ENCODE data around the gene KLHL17.
"Not testable (repeated sequence)": the region's sequence is repeated elsewhere in the genome, so short reads cannot be mapped to it uniquely, and the experiment has no call there.

The KLHL17 gene

DNA sequence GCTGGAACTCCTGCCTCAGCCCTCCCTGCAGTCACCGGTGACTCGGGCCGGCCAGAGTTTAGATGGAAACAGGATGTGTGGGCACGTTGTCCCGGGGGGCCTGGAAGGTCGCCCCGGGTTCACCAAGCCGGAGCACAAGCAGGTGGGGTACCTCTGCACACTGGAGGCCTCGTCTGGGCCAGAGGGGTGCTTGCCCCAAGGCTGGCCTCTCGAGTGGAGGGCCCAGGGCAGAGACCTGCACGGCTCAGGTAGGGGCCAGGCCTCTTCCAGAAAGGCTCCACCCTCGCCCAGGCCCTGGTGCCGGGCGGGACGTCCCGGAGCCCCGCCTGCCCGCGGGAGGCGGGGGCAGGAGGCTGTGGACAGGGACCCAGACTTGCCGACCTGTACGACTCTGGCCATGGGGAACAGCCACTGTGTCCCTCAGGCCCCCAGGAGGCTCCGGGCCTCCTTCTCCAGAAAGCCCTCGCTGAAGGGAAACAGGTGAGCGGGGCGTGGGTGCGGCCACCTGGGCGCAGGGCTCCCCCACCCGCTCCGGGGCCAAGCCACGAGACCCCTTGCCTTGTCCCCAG, 5.8 kb downstream of the KLHL17 start, which contains the start of gene PLEKHN1:
PLEKHN1 (plus strand) TSS at position 348 of the 569 bp plus-strand sequence; CDS start at position 398, 50 bp downstream.
- in situ Hi-C loops (cut with MboI; ENCODE audit: low sequenced_read_pairs) = no loop called here

DNA sequence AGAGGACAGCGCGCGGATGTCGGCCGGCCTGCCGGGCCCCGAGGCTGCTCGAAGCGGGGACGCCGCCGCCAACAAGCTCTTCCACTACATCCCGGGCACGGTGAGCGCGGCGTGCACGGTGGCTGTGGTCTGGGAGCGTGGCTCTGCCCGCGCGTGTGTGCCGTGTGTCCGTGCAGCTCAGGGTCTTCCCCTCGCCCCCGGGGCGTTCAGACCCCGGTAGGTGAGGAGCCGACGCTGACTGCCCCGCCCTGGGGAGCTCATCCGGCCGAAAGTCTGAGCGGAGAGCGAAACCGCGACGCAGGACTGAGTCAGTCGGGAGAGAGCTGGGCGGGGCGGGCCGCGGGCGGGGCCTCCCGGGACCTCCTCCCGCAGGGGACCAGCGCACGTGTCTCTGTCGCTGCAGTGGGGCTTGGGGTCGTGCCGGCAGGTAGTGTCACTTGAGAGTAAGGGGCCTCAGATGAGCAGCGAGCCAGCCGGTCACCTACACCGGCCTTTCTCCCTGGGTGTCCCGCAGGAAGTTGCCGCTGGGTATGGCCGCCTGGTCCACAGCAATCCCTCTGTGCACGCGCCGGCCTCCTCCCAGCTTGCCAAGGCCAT, 6.4 kb downstream of the KLHL17 start:
- in situ Hi-C loops (cut with MboI; ENCODE audit: low sequenced_read_pairs) = no loop called here

DNA sequence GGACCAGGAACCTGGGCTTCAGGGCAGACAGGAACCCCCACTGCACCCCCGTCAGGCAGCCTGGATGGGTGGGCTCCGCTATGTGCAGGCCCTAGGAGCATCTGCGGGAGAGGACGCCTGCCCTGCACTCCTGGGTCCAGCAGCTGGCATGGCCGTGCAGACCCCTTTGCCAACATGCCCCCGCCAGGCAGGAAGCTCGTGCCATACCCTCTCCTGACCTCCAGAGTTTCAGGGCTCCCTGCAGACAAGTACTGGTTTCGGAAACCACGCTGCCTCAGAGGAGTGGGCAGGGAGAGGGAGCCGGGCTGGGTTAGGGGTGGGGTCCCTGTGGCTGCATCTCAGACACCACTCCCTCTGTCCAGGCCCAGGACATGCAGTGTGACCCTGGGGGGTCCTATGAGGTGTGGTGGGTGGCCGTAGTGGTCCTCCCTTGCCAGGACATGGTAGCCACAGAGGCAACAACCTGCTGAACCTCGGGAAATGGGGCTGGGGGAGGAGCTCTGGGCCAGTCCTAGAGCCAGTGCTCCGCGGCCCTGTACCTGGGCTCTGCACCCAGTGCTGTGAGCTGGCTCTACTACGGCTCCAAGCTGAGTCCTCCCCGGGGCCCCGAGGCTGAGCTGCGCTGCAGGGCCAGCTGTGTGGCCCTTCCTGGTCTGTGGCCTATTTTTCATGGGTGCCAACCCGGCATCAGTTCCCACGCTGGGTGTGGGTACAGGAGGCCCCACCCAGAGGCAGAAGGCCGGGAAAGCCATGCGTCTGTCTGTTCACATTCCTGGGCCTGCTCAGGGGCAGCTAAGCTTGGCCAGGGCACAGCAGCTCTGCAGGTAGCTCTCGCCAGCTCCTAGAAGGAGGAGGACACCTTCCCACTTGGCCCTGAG, 7.3 kb downstream of the KLHL17 start:
- in situ Hi-C loops (cut with MboI; ENCODE audit: low sequenced_read_pairs) = no loop called here

DNA sequence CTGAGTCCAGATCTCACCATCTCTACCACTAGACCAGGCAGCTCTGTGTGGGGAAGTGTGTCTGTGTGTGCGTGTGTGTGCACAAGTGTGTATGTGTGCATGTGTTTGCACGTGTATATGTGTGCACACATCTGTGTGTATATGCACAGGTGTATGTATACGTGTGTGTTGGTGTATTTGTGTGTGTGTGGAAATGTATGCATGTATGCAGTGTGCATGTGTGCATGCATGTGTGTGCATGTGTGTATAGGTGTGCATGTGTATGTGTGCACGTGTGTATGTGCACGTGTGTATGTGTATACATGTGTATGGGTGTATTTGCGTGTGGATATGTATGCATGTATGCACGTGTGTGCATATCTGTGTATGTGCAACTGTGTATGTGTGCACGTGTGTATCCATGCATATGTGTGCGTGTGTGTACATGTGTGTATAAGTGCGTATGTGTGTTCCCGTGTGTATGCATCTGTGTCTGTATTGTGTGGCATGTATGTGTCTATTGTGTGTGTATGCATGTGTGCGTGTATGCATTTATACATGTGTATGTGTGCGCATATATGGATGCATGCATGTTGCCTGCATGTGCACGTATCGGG, 9.0 kb downstream of the KLHL17 start:
- in situ Hi-C loops (cut with MboI; ENCODE audit: low sequenced_read_pairs) = no loop called here

DNA sequence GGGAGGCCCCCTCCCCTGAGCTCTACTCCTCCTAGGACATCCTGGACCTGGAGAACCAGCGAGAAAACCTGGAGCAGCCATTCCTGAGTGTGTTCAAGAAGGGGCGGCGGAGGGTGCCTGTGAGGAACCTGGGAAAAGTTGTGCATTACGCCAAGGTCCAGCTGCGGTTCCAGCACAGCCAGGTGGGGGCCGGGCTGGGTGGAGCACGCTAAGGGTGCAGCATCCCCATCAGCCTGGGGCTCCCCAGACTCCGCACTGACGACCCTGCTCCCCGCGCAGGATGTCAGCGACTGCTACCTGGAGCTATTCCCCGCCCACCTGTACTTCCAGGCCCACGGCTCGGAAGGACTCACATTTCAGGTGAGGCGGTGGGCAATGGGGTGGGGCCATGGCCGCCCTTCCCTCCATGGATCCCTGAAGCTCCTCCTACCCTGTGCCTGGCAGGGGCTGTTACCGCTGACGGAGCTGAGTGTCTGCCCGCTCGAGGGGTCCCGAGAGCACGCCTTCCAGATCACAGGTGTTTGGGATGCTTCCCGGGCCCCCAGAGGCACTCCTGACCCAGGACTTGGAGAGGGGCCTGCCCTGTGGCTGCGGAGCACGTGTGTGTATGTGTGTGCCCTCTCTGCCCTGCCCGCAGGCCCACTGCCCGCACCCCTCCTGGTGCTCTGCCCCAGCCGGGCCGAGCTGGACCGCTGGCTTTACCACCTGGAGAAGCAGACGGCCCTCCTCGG, 10.0 kb downstream of the KLHL17 start:
- in situ Hi-C loops (cut with MboI; ENCODE audit: low sequenced_read_pairs) = no loop called here

DNA sequence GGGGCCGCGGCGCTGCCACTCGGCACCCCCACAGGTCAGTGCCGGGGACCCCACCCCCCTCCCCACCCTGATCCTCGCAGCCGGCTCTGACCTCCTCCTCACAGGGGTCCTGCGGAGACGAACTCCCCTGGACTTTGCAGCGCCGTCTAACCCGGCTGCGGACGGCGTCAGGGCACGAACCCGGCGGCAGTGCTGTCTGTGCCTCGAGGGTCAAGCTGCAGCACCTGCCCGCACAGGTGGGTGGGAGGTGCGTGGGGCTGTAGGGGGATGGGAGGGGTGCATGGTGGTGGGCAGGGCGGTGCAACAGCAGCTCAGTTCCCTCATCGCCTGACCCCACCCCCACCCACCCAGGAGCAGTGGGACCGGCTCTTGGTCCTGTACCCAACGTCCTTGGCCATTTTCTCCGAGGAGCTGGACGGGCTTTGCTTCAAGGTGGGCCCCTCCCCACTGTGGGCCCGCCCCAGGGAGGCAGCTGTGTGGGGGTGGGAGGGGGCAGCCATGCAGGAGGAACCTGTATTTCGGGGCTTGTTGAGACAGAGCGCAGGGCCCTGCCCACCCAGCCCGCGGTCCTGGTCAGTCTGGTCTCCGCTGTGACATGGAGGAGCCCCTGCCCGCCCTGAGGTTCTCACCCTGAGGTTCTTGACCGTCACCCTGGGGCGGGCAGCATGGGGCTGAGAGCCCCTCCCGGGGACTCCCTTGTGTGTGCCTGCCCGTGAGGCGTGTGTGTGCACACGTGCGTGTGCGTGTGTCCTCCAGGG, 10.8 kb downstream of the KLHL17 start:
- in situ Hi-C loops (cut with MboI; ENCODE audit: low sequenced_read_pairs) = no loop called here

GRCh38 chr1:971751-972506, 11.5 kb downstream of the KLHL17 start:
- in situ Hi-C loops (cut with MboI; ENCODE audit: low sequenced_read_pairs) = no loop called here

DNA sequence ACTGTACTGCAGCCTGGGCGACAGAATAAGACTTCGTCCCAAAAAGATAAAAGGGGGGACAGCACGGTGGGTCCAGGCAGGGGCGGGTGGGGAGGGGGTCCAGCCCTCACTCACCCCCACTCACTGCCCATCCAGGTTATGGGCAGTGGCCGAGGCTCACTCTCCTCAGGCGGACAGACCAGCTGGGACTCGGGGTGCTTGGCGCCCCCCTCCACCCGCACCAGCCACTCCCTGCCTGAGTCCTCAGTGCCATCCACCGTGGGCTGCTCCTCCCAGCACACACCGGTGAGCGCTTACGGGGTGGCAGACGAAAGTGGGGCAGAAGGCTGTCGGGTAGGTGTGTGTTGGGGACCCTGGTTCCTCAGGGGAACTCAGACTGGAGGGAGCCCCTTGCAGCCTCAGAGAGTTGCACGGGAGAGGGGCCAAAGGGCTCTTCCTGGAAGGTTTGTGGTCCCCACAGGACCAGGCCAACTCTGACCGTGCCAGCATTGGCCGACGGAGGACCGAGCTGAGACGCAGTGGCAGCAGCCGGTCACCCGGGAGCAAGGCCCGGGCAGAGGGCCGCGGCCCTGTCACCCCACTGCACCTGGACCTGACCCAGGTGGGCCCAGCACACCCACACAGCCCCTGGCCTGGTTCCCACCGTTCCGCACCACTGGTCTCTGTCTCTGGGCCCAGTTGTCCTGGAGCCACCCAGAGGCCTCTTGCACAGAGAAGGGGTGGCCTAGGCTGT, 12.5 kb downstream of the KLHL17 start:
- in situ Hi-C loops (cut with MboI; ENCODE audit: low sequenced_read_pairs) = no loop called here

- in situ Hi-C loops (cut with MboI; ENCODE audit: low sequenced_read_pairs) = no loop called here
Observed at GRCh38 chr1:973459-974292, 13.3 kb downstream of the KLHL17 start.

DNA sequence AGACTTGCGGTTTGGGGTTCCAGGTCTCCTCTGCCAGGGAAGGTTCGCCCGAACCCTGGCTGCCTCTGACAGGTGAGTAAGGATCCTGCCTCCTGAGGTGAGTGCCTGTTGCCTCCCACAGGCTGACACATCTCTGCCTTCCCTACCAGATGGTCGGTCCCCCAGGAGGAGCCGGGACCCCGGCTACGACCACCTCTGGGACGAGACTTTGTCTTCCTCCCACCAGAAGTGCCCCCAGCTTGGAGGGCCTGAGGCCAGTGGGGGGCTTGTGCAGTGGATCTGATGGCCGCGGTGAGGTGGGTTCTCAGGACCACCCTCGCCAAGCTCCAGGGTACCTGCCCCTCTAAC, 13.9 kb downstream of the KLHL17 start:
- in situ Hi-C loops (cut with MboI; ENCODE audit: low sequenced_read_pairs) = no loop called here

- in situ Hi-C loops (cut with MboI; ENCODE audit: low sequenced_read_pairs) = no loop called here
Observed at GRCh38 chr1:974687-975328, 14.4 kb downstream of the KLHL17 start.

DNA sequence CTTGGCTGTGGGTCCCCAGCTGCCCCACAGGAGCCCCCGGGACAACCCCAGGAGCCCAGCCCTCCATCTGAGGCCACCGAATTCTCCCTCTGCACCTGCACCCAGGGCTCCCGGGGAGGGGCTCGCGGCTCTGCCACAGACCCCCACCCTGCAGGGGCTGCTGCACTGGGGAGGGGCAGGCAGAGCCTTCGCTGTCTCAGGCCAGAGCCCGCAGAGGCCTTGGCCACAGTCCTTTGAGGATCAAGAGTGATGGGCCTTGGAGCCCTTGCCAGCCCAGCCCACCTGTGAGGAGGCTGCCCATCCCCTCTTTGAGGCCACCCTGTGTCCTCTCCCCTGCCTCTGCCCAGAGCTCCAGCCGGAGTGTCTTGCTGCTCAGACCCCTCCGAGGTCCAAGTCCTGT, 15.0 kb downstream of the KLHL17 start:
- in situ Hi-C loops (cut with MboI; ENCODE audit: low sequenced_read_pairs) = no loop called here

- in situ Hi-C loops (cut with MboI; ENCODE audit: low sequenced_read_pairs) = no loop called here
Observed at GRCh38 chr1:975896-976683, 15.7 kb downstream of the KLHL17 start.

DNA sequence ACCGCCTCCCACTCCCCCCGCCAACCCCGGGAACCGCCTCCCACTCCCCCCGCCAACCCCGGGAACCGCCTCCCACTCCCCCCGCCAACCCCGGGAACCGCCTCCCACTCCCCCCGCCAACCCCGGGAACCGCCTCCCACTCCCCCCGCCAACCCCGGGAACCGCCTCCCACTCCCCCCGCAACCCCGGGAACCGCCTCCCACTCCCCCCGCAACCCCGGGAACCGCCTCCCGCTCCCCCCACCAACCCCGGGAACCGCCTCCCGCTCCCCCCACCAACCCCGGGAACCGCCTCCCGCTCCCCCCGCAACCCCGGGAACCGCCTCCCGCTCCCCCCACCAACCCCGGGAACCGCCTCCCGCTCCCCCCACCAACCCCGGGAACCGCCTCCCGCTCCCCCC, 16.4 kb downstream of the KLHL17 start:
- in situ Hi-C loops (cut with MboI; ENCODE audit: low sequenced_read_pairs) = not testable (repeated sequence)

GRCh38 chr1:978069-978834, 17.9 kb downstream of the KLHL17 start:
- in situ Hi-C loops (cut with MboI; ENCODE audit: low sequenced_read_pairs) = no loop called here
